GM21528 (cell line): ENCODE data around the gene TAS2R16.
"Not testable (repeated sequence)": the region's sequence is repeated elsewhere in the genome, so short reads cannot be mapped to it uniquely, and the experiment has no call there.

Source experiments
- ATAC-seq: cut with Tn5 transposase; IDR thresholded peaks from one replicate; pipeline ENCODE4 v1.9.1; 2021; ENCODE audit warnings: mild to moderate bottlenecking, moderate library complexity; ENCODE audit not compliant: unreplicated experiment, low FRiP score

TAS2R16 gene

DNA sequence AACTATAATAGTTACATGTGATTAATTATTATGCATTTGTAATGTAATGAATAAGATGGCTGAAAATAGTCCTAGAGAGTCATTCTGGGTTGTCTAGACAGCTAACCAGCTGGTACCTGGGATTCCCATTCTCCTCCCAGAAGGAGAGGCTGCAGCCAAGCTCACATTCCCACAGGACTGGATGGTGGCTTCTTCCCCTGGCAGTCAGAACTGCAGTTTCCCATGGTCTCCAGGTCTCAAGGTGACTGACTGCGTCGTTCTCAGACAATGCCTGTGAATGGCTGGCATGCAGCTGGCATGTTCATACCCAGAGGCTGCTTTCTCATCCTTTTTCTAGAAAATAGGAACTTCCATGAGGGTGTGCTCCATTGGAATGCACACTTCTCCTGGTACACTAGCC is 21.3 kb downstream of the TAS2R16 start:
- no peak for ATAC-seq

DNA sequence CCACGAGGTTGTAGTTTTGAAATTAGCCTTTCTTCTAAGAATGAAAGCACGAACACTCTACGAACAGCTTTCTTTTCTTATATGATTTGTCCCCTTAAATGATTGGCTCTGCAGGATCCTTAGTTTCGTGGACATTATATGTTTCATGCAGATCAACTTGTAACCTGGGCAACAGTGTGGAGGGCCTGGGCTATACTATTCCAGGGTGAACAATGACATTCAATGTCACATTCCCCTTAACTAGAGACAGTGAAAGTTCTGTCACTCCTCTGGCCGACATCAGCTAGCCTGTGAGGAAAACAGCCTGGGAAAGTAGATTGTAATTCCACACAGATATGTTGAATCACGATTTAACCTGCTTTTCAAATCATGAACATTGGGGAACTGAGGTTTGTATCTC is 23.4 kb downstream of the TAS2R16 start:
- no peak for ATAC-seq

DNA sequence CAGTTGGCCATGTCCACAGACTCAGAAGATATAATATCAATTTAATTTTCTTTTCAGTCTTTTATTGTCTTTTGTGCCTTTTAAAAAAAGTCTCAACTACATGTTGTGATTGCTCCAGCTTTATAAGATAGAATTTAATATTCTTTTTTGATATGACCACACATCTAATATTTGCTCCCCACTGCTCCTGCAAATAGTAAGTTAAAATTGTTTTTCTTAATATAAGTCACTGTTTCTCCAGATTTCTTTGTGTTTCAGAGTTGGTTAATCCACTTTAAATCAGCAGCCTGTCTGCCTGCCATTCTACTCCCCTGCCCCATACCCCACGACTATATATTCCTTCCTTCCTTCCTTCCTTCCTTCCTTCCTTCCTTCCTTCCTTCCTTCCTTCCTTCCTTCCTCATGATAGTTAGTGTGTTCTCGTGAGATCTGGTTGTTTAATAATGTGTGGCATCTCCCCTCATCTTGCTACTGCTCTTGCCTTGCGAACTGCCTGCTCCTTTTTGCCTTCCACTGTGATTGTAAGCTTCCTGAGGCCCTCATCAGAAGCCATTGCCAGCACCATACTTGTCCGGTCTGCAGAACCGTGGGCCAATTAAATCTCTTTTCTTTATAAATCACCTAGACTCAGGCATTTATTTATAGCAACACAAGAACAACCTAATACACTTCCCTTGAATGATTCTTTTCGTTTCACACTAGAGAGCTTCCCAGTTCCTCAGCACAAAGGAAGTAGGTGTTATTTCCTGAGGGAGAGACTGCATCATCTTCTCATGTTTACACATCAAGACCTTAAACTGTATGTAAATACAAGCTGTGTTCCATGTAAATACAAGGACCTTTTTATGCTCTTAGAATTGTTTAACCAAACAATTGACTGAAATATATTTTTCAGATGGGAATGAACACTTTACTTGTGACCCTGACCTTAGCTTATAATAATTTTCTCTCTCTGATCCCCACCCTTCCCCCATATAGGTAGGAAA is 24.5 kb downstream of the TAS2R16 start:
- ATAC-seq = no peak

DNA sequence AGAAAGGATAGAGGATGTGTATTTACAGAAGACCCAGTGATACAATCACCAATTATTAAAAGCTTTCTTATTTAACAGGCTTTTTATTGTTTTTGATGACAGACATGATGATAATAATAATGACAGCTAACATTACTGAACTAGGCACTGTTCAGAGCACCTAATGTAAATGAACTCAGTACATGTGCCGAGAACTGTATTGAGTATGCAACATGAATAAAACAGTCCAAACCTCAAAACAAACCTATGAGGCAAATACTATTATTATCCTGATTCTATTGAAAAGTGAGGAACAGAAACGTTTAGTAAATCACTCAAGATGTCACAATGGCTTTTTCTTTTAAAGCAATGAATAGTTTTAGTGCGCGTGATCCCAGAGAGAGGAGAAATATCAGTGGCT is 27.1 kb downstream of the TAS2R16 start:
- no peak for ATAC-seq

DNA sequence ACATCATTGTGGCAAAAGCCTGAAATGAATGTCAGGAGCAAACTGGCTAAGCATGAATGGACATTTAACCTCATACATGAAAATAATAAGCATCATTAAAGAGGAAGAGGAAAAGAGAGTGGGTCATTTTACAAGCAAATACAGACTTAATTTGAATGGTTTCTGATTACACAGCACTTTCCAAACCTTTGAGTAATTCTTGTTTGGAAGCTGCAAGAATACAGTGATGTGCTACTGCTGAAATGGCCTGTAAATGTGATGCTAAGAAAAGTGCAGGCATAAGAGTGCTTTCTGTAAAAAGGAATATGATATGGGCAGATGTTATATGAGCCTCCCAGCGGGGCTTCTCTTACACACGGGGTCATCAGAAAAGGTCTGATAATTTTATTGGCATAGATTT is 30.2 kb downstream of the TAS2R16 start:
- no peak for ATAC-seq

DNA sequence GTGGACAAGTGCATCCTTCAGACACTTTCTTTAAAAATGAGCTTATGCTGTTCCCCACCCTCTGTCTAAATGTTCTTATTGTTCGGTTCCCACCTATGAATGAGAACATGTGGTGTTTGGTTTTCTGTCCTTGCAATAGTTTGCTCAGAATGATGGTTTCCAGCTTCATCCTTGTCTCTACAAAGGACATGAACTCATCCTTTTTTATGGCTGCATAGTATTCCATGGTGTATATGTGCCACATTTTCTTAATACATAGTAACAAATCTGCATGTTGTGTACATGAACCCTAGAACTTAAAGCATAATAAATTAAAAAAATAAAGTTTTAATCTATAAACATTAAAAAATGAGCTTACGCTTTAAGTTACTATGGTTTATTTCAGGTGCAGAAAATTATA is 41.8 kb downstream of the TAS2R16 start:
- ATAC-seq = not testable (repeated sequence)

DNA sequence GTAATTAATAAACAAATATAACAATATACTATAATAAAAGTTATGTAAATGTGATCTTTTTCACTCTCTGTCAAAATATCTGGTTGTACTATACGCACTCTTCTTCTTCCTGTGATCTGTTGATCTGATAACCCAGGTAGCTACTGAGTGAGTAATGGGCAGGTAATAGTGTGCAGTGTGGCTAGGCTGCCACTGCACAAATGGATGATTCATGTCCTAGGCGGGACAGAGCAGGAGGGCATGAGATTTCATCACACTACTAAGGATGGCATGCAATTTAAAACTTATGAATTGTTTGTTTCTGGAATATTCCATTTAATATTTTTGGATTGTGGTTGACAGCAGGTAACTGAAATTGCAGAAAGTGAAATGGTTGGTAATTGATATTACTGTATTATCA is 44.5 kb downstream of the TAS2R16 start:
- ATAC-seq = no peak

DNA sequence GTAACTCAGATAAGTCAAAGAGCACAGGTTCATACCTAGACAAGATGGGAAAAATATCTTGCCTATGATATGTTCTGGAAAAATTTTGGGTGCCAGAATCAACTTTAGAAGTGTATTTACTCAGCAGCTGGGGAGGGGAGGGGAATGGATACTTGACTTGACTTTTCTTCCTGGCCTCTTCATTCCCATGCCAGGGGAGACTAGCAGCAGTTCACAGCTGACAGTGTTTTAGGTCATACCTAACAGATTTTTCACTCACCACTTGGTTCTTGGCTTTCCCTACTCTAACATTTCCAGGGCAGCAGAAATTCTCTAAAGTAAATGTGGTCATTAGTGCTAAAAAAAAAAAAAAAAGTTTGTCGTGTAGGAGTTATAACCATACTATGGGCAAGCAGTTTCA is 46.3 kb downstream of the TAS2R16 start:
- no peak for ATAC-seq
